ENCODE measurements around the gene ANKRD13B. TPM values are rescaled to one million over a fixed set of nuclear protein-coding genes. Genes with fewer than 3 reads are reported as not detected.

The ANKRD13B gene
- total and polyA plus RNA-seq, 2 of the 13 experiments (the other 11 are each of a cell fraction or from before 2014, with no cell fraction given) = 1.7 to 1.8 TPM

GRCh38 chr17:29617125-29617480, 24.2 kb downstream of the ANKRD13B start (continued):
- TF ChIP-seq, protein P1, sequence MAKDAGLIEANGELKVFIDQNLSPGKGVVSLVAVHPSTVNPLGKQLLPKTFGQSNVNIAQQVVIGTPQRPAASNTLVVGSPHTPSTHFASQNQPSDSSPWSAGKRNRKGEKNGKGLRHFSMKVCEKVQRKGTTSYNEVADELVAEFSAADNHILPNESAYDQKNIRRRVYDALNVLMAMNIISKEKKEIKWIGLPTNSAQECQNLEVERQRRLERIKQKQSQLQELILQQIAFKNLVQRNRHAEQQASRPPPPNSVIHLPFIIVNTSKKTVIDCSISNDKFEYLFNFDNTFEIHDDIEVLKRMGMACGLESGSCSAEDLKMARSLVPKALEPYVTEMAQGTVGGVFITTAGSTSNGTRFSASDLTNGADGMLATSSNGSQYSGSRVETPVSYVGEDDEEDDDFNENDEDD (CRISPR knock-in tag; IDR thresholded peaks at IDR 0.05; ENCODE audit: borderline replicate concordance) = peak; percentile 64; the same call in 1 of the 2 replicates
- no peak for TF ChIP-seq FOXA1 (IDR thresholded peaks at IDR 0.05)
- TF ChIP-seq FOXA1 (CRISPR knock-in tag; IDR thresholded peaks at IDR 0.05) = no peak
- TF ChIP-seq ESRRA (CRISPR knock-in tag; IDR thresholded peaks at IDR 0.05; ENCODE audit: low read depth) = no peak
- no peak for TF ChIP-seq ZNF414 (CRISPR knock-in tag; IDR thresholded peaks at IDR 0.05)
- no peak for TF ChIP-seq RORA (CRISPR knock-in tag; IDR thresholded peaks at IDR 0.05)
- TF ChIP-seq PHF21A (CRISPR knock-in tag; IDR thresholded peaks at IDR 0.05) = no peak
- TF ChIP-seq ZNF567 (CRISPR knock-in tag; IDR thresholded peaks at IDR 0.05; ENCODE audit: borderline replicate concordance) = no peak
- TF ChIP-seq SIX4 (CRISPR knock-in tag; IDR thresholded peaks at IDR 0.05) = no peak
- TF ChIP-seq TFAP4 (IDR thresholded peaks at IDR 0.05; ENCODE audit: borderline replicate concordance, low read depth) = no peak; the same call in 1 of the 2 replicates
- TF ChIP-seq PAWR (CRISPR knock-in tag; IDR thresholded peaks at IDR 0.05; ENCODE audit: borderline replicate concordance) = no peak
- TF ChIP-seq ZNF367 (CRISPR knock-in tag; IDR thresholded peaks at IDR 0.05; ENCODE audit: borderline replicate concordance) = no peak
- no peak for TF ChIP-seq ZNF678 (CRISPR knock-in tag; IDR thresholded peaks at IDR 0.05)
- no peak for TF ChIP-seq ZNF362 (CRISPR knock-in tag; IDR thresholded peaks at IDR 0.05; ENCODE audit: borderline replicate concordance)
- no peak for TF ChIP-seq EHMT2 (IDR thresholded peaks at IDR 0.05; ENCODE audit: borderline replicate concordance, low read depth, low read length)
- no peak for TF ChIP-seq FOSL1 (CRISPR knock-in tag; IDR thresholded peaks at IDR 0.05; ENCODE audit: borderline replicate concordance)
- TF ChIP-seq, protein P2, sequence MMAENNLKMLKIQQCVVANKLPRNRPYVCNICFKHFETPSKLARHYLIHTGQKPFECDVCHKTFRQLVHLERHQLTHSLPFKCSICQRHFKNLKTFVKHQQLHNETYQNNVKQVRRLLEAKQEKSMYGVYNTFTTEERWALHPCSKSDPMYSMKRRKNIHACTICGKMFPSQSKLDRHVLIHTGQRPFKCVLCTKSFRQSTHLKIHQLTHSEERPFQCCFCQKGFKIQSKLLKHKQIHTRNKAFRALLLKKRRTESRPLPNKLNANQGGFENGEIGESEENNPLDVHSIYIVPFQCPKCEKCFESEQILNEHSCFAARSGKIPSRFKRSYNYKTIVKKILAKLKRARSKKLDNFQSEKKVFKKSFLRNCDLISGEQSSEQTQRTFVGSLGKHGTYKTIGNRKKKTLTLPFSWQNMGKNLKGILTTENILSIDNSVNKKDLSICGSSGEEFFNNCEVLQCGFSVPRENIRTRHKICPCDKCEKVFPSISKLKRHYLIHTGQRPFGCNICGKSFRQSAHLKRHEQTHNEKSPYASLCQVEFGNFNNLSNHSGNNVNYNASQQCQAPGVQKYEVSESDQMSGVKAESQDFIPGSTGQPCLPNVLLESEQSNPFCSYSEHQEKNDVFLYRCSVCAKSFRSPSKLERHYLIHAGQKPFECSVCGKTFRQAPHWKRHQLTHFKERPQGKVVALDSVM (CRISPR knock-in tag; IDR thresholded peaks at IDR 0.05) = no peak
- TF ChIP-seq, protein P3, sequence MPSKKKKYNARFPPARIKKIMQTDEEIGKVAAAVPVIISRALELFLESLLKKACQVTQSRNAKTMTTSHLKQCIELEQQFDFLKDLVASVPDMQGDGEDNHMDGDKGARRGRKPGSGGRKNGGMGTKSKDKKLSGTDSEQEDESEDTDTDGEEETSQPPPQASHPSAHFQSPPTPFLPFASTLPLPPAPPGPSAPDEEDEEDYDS (CRISPR knock-in tag; IDR thresholded peaks at IDR 0.05) = peak; percentile 86
- peak; percentile 60 for TF ChIP-seq RBM39 (IDR thresholded peaks at IDR 0.05; ENCODE audit: low read depth, low read length, poor library complexity, severe bottlenecking)
- TF ChIP-seq MED8 (CRISPR knock-in tag; IDR thresholded peaks at IDR 0.05; ENCODE audit: insufficient replicate concordance) = no peak
- TF ChIP-seq, protein P4, sequence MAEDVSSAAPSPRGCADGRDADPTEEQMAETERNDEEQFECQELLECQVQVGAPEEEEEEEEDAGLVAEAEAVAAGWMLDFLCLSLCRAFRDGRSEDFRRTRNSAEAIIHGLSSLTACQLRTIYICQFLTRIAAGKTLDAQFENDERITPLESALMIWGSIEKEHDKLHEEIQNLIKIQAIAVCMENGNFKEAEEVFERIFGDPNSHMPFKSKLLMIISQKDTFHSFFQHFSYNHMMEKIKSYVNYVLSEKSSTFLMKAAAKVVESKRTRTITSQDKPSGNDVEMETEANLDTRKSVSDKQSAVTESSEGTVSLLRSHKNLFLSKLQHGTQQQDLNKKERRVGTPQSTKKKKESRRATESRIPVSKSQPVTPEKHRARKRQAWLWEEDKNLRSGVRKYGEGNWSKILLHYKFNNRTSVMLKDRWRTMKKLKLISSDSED (CRISPR knock-in tag; IDR thresholded peaks at IDR 0.05) = no peak
- TF ChIP-seq RFXANK (CRISPR knock-in tag; IDR thresholded peaks at IDR 0.05) = no peak
- TF ChIP-seq GATA4 (IDR thresholded peaks at IDR 0.05; ENCODE audit: borderline replicate concordance, low read depth) = no peak
- TF ChIP-seq SMC3 (IDR thresholded peaks at IDR 0.05; ENCODE audit: low read length) = peak; percentile 7; the same call in 1 of the 2 replicates

Measured in HepG2 (cell line).